B cell (primary cell): ENCODE results near the gene ING5. TPM values are rescaled to one million over a fixed set of nuclear protein-coding genes. Genes with fewer than 3 reads are reported as not detected.

Experiments
- ATAC-seq: fragments of 200-7000 bp; cut with Tn5 transposase; one replicate; pipeline ENCODE4 v1.10.0; 2021; ENCODE audit warnings: low read depth, mild to moderate bottlenecking, moderate number of reproducible peaks, moderate library complexity
- CTCF ChIA-PET: fragments of 350-600 bp; sonication (Branson Sonifier 250); formaldehyde crosslinking; loops from one replicate; lab custom pipeline; 2021; ENCODE audit warnings: antibody characterized with exemption, inconsistent platforms; lab: Charles Lee
- POLR2A ChIA-PET: fragments of 350-600 bp; sonication (Branson Sonifier 250); formaldehyde crosslinking; loops from one replicate; lab custom pipeline; 2021; ENCODE audit warnings: antibody characterized with exemption; lab: Charles Lee
- DNase-seq: peaks from one replicate; pipeline ENCODE4 v3.0.0; 2013
- H2AFZ ChIP-seq: 2 replicates; pipeline ENCODE4 v1.6.1; 2012; ENCODE audit warnings: mild to moderate bottlenecking, low read depth, low read length; ENCODE audit not compliant: insufficient read depth, poor library complexity, severe bottlenecking
- H3K27ac ChIP-seq, 2 donors: 1 replicate in 1 of 2; 2 replicates in 1 of 2; pipeline ENCODE4 v1.5.1; 2012 to 2013; ENCODE audit warnings: low read length in 2 of 2, mild to moderate bottlenecking in 2 of 2, moderate library complexity in 1 of 2
- H3K27me3 ChIP-seq, 4 experiments: fragments of 200-600 bp in 1 of 4; sonication (generic) in 1 of 4; replicated peaks in 1 of 4; 1 replicate in 2 of 4; 2 replicates in 2 of 4; pipeline versions ENCODE4 v1.6.1 to v1.7.0; 2013 to 2016; ENCODE audit warnings: low read length in 3 of 4, mild to moderate bottlenecking in 2 of 4, mixed read lengths in 1 of 4, moderate library complexity in 1 of 4; ENCODE audit not compliant: insufficient read depth in 4 of 4, control insufficient read depth in 3 of 4; ENCODE audit errors: control extremely low read depth in 1 of 4
- H3K36me3 ChIP-seq, 2 experiments: replicated peaks in 1 of 2; 1 replicate in 1 of 2; 2 replicates in 1 of 2; pipeline versions ENCODE4 v1.6.1 to v1.7.1; 2013; ENCODE audit warnings: low read length in 1 of 2; ENCODE audit not compliant: insufficient read depth in 2 of 2, control insufficient read depth in 1 of 2; ENCODE audit errors: control extremely low read depth in 1 of 2, extremely low read depth in 1 of 2
- H3K4me1 ChIP-seq, 2 donors: fragments of 200-600 bp in 1 of 2; sonication (generic) in 1 of 2; 1 replicate in 1 of 2; 2 replicates in 1 of 2; pipeline versions ENCODE4 v1.5.1 to v1.6.1; 2013 to 2017; ENCODE audit warnings: low read length in 2 of 2; ENCODE audit not compliant: control insufficient read depth in 2 of 2, insufficient read depth in 2 of 2
- H3K4me2 ChIP-seq: replicated peaks from 2 replicates; pipeline ENCODE3; 2012; ENCODE audit warnings: mild to moderate bottlenecking, low read depth, low read length; ENCODE audit not compliant: poor library complexity, severe bottlenecking
- H3K4me3 ChIP-seq, 5 experiments: fragments of 200-600 bp in 1 of 5; sonication (generic) in 1 of 5; 1 replicate in 3 of 5; 2 replicates in 2 of 5; pipeline versions ENCODE4 v1.5.1 to v1.7.0; 2011 to 2016; ENCODE audit warnings: low read length in 4 of 5, mild to moderate bottlenecking in 4 of 5, low read depth in 2 of 5, control low read depth in 1 of 5, moderate library complexity in 1 of 5; ENCODE audit not compliant: insufficient read depth in 1 of 5; ENCODE audit errors: control extremely low read depth in 1 of 5, extremely low read depth in 1 of 5
- H3K79me2 ChIP-seq: fragments of 200-600 bp; sonication (generic); one replicate; pipeline ENCODE4 v1.6.0; 2016; ENCODE audit warnings: low read length; ENCODE audit not compliant: control insufficient read depth, insufficient read depth
- H3K9ac ChIP-seq: fragments of 200-600 bp; sonication (generic); 2 replicates; pipeline ENCODE4 v1.6.1; 2017; ENCODE audit warnings: mild to moderate bottlenecking, low read length, moderate library complexity
- H3K9me3 ChIP-seq, 3 donors: one replicate each; pipeline versions ENCODE4 v1.6.1 to v1.7.1; 2013; ENCODE audit warnings: low read length in 2 of 3; ENCODE audit not compliant: control insufficient read depth in 2 of 3, insufficient read depth in 1 of 3; ENCODE audit errors: control extremely low read depth in 1 of 3
- H4K20me1 ChIP-seq: 2 replicates; pipeline ENCODE4 v1.6.0; 2012; ENCODE audit warnings: mild to moderate bottlenecking, low read length; ENCODE audit not compliant: insufficient read depth, control insufficient read depth, poor library complexity, severe bottlenecking
- H3K27ac Mint-ChIP-seq: one replicate; pipeline ENCODE4 v1.8.0; 2021; ENCODE audit warnings: mixed read lengths
- H3K27me3 Mint-ChIP-seq: one replicate; pipeline ENCODE4 v1.8.0; 2021; ENCODE audit warnings: mixed read lengths
- H3K4me1 Mint-ChIP-seq: one replicate; pipeline ENCODE4 v1.8.0; 2021; ENCODE audit warnings: mixed read lengths
- H3K4me3 Mint-ChIP-seq: one replicate; pipeline ENCODE4 v1.8.0; 2021; ENCODE audit warnings: mixed read lengths
- H3K9me3 Mint-ChIP-seq: one replicate; pipeline ENCODE4 v1.8.0; 2022; ENCODE audit warnings: mixed read lengths; ENCODE audit not compliant: insufficient read depth
- EZH2 ChIP-seq: IDR thresholded peaks from 2 replicates; pipeline ENCODE4 v1.6.1; 2012; ENCODE audit warnings: borderline replicate concordance, low read depth, mild to moderate bottlenecking, moderate library complexity, low read length; ENCODE audit not compliant: insufficient read depth, poor library complexity, severe bottlenecking
- WGBS: methylation state at CpG from one replicate; pipeline ENCODE4 v1.1.5; 2013; ENCODE audit warnings: missing lambda C conversion rate; ENCODE audit not compliant: insufficient coverage; 5-methylcytosine and 5-hydroxymethylcytosine counted together
- intact Hi-C: fragments of 100-400 bp; cut with micrococcal nuclease; formaldehyde crosslinking; loops from one replicate; pipeline ENCODE4 v1.10.0; 2022
- polyA plus RNA-seq: library from polyadenylated mRNA; depleted of rRNA; stranded (reverse); fragments of >200 nt; gene quantifications from 2 replicates; pipeline ENCODE4 v1.2.3, GENCODE V29; 2012
- total RNA-seq, 2 donors: library from RNA; stranded (reverse); fragments of 120-200 nt in 1 of 2; gene quantifications; 1 replicate in 1 of 2; 2 replicates in 1 of 2; pipeline versions ENCODE4 v1.2.3 to v1.2.4, GENCODE V29; 2013 to 2022
- TF ChIP-seq, protein P1 (sequence below): fragments of 200-600 bp; IDR thresholded peaks from one replicate; pipeline ENCODE4 v1.8.0; 2022; ENCODE audit warnings: antibody characterized with exemption, mild to moderate bottlenecking

ING5 gene
- total and polyA plus RNA-seq, 2 donors (not counting 1 experiment from before 2014, with no cell fraction given) = 70.7 to 82.9 TPM

DNA sequence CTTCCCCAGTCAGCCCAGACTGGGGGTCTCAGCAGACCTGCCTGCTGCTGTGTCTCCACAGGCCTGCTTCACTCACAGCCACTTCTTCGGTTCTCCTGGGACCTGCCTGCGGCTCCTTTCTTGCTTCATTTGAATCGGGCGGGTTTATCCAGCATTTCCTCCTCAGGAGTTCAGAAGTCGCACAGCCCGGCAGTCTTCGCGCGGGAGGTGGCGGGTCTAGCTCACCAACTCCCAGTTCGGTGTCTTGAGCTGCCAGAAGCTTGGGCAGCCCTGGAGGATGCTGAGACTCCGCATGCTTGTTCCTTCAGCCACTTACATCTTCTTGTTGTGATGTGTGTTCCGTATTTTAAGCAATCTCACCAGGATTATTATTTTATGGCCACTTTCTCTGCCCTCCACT lies 43.4 kb downstream of the ING5 start:
- TF ChIP-seq, protein P1, sequence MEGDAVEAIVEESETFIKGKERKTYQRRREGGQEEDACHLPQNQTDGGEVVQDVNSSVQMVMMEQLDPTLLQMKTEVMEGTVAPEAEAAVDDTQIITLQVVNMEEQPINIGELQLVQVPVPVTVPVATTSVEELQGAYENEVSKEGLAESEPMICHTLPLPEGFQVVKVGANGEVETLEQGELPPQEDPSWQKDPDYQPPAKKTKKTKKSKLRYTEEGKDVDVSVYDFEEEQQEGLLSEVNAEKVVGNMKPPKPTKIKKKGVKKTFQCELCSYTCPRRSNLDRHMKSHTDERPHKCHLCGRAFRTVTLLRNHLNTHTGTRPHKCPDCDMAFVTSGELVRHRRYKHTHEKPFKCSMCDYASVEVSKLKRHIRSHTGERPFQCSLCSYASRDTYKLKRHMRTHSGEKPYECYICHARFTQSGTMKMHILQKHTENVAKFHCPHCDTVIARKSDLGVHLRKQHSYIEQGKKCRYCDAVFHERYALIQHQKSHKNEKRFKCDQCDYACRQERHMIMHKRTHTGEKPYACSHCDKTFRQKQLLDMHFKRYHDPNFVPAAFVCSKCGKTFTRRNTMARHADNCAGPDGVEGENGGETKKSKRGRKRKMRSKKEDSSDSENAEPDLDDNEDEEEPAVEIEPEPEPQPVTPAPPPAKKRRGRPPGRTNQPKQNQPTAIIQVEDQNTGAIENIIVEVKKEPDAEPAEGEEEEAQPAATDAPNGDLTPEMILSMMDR = no peak
- no peak for TF ChIP-seq EZH2
- POLR2A ChIA-PET = no interaction called here
- Mint-ChIP-seq H3K4me1 (no peaks in the 10 kb centered on the region), H3K4me3 (no peak overlapping the region), H3K9me3 (no peaks in the 10 kb centered on the region), H3K27ac (no peak overlapping the region), H3K27me3 (no peaks in the 10 kb centered on the region)
- H3K27me3 ChIP-seq = no peaks in the 10 kb centered on the region
- no peaks in the 10 kb centered on the region for H3K79me2 ChIP-seq
- no peak overlapping the region for H3K4me3 ChIP-seq
- H4K20me1 ChIP-seq = no peaks in the 10 kb centered on the region
- over 99% methylated on average over 12 of the region's 13 CpGs for WGBS
- H3K9ac ChIP-seq = no peak overlapping the region
- no peak for DNase-seq
- no peaks in the 10 kb centered on the region for H3K4me1 ChIP-seq
- peaks cover 0 to 13% (median 0%) of the 10 kb centered on the region in 3 donors for H3K9me3 ChIP-seq
- peaks cover 0 to 17% of the 10 kb centered on the region in 2 experiments for H3K36me3 ChIP-seq
- CTCF ChIA-PET = no interaction called here
- H3K27ac ChIP-seq = no peak overlapping the region
- no peak overlapping the region for H2AFZ ChIP-seq
- no peak overlapping the region for H3K4me2 ChIP-seq
- intact Hi-C loops = no loop called here
- no peak for ATAC-seq

DNA sequence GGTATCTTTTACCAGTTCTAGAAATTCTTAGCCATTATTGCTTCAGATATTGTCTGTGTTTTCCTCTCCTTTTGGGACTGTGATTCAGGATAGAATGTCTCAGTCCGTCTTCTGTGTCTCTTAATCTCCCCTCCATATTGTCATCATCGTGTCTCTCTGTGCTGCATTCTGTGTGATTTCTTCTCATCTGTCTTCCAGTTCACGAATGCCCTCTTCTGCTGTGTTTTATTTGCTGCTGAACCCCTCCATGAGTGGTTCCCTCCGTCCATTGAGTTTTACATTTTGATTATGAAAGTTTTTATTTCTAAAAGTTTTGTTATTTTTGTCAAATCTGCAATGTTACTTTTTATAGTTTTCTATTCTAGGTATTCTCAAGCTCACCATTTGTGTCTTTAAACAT lies 44.2 kb downstream of the ING5 start:
- DNase-seq = no peak
- Mint-ChIP-seq H3K27ac (no peak overlapping the region), H3K4me1 (no peaks in the 10 kb centered on the region), H3K4me3 (no peak overlapping the region), H3K9me3 (no peaks in the 10 kb centered on the region), H3K27me3 (no peaks in the 10 kb centered on the region)
- Histone ChIP-seq H3K36me3 (peaks cover 0 to 17% of the 10 kb centered on the region in 2 experiments), H3K9ac (no peak overlapping the region), H3K4me1 (no peaks in the 10 kb centered on the region), H2AFZ (no peak overlapping the region), H3K27me3 (no peaks in the 10 kb centered on the region), H4K20me1 (no peaks in the 10 kb centered on the region), H3K4me3 (no peak overlapping the region), H3K27ac (no peak overlapping the region), H3K4me2 (no peak overlapping the region), H3K9me3 (peaks cover 0 to 13% (median 0%) of the 10 kb centered on the region in 3 donors), H3K79me2 (no peaks in the 10 kb centered on the region)
- ATAC-seq = no peak
- CTCF ChIA-PET = no interaction called here
- POLR2A ChIA-PET = no interaction called here
- no peak for TF ChIP-seq EZH2
- TF ChIP-seq, protein P1 = no peak
- WGBS = 100% methylated on average over 1 of the region's 4 CpGs
- intact Hi-C loops = no loop called here
